Measurements from ENCODE around the gene ABL1.

- no peak for TF ChIP-seq CTCF (IDR thresholded peaks at IDR 0.05)
- no peak for TF ChIP-seq POLR2A (IDR thresholded peaks at IDR 0.05)
These were observed 95.8 kb downstream of the ABL1 start for GRCh38 chr9:130930804-130931349.

Data from suprapubic skin (tissue), 3 donors.